ENCODE measurements around the gene TEX53.

DNA sequence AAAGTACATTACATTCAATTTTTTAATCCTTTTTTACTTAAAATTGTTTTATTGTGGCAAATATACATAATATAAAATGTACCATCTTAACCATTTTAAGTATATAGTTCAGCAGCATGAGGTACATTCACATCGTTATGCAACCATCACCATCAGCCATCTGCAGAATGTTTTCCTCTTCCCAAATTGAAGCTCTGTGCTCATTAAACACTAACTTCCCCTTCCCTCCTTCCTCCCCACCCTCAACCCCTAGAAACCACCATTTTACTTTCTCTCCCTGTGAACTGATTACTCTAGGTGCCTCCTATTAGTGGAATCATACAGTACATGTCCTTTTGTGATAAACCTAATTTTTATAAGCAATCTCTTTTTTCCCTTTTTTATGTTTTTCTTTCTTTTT lies 15.6 kb downstream of the TEX53 start:
- no peak for TF ChIP-seq YY1 (IDR thresholded peaks at IDR 0.05; ENCODE audit: low read depth, low read length)
- TF ChIP-seq, protein P1, sequence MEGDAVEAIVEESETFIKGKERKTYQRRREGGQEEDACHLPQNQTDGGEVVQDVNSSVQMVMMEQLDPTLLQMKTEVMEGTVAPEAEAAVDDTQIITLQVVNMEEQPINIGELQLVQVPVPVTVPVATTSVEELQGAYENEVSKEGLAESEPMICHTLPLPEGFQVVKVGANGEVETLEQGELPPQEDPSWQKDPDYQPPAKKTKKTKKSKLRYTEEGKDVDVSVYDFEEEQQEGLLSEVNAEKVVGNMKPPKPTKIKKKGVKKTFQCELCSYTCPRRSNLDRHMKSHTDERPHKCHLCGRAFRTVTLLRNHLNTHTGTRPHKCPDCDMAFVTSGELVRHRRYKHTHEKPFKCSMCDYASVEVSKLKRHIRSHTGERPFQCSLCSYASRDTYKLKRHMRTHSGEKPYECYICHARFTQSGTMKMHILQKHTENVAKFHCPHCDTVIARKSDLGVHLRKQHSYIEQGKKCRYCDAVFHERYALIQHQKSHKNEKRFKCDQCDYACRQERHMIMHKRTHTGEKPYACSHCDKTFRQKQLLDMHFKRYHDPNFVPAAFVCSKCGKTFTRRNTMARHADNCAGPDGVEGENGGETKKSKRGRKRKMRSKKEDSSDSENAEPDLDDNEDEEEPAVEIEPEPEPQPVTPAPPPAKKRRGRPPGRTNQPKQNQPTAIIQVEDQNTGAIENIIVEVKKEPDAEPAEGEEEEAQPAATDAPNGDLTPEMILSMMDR (IDR thresholded peaks at IDR 0.05; ENCODE audit: control extremely low read depth in 1 of 3, insufficient read depth in 1 of 3, low read depth in 1 of 3, low read length in 3 of 3), result no peak
- TF ChIP-seq JUN (IDR thresholded peaks at IDR 0.05; ENCODE audit: low read depth, low read length), result no peak
- TF ChIP-seq CEBPB (IDR thresholded peaks at IDR 0.05; ENCODE audit: low read depth, low read length), result no peak
- no peak for TF ChIP-seq POLR2A (IDR thresholded peaks at IDR 0.05; ENCODE audit: control extremely low read depth in 1 of 2, low read depth in 2 of 2, low read length in 2 of 2)
- TF ChIP-seq FOSL1 (IDR thresholded peaks at IDR 0.05; ENCODE audit: insufficient read depth, low read depth, low read length), result no peak
- no peak for TF ChIP-seq RNF2 (IDR thresholded peaks at IDR 0.05; ENCODE audit: borderline replicate concordance, low read depth, low read length, missing control alignments, poor library complexity, severe bottlenecking)
- TF ChIP-seq RBBP5 (IDR thresholded peaks at IDR 0.05; ENCODE audit: borderline replicate concordance, low read depth, low read length), result no peak
- TF ChIP-seq POLR2AphosphoS5 (IDR thresholded peaks at IDR 0.05; ENCODE audit: low read depth, low read length), result no peak
- TF ChIP-seq EZH2 (IDR thresholded peaks at IDR 0.05; ENCODE audit: low read depth, low read length, severe bottlenecking), result no peak
- TF ChIP-seq NRF1 (IDR thresholded peaks at IDR 0.05; ENCODE audit: low read depth, low read length), result no peak

Data from H1 (cell line).